ENCODE data around the gene FMN1.

FMN1 gene

DNA sequence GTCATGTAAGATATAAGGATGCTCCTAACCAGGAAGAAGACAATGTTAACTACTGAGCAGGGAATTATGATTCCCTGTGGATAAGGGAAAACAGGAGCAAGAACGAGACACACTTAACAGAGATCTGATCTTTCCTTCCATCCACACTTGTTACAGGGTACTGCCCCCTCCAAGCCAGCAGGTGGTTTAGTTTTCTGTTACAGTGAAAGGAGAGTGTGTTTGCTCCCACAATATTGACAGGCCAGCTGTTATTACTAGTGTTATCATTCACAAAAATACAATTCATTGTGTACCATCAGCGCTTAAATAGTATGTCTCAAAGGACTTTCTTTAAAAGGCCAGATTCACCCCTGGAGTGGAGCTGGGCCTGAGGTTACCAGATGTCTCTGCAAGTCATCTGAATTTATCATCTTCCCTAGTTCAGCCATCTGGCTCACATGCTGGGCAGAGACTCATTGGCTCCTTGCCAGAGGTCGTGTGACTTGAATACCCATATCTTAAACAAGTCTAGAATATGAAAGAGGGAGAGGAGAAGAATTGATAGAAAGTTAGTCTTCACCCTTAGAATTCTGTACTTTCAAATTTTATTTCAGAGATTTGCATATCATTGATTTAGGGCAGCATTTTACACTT is 16.8 kb upstream of the FMN1 start:
- peak; percentile 43; the same call in 1 of the 2 replicates for TF ChIP-seq NFIC (IDR thresholded peaks at IDR 0.05)
- TF ChIP-seq, protein P1, sequence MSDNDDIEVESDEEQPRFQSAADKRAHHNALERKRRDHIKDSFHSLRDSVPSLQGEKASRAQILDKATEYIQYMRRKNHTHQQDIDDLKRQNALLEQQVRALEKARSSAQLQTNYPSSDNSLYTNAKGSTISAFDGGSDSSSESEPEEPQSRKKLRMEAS (IDR thresholded peaks at IDR 0.05): no peak

DNA sequence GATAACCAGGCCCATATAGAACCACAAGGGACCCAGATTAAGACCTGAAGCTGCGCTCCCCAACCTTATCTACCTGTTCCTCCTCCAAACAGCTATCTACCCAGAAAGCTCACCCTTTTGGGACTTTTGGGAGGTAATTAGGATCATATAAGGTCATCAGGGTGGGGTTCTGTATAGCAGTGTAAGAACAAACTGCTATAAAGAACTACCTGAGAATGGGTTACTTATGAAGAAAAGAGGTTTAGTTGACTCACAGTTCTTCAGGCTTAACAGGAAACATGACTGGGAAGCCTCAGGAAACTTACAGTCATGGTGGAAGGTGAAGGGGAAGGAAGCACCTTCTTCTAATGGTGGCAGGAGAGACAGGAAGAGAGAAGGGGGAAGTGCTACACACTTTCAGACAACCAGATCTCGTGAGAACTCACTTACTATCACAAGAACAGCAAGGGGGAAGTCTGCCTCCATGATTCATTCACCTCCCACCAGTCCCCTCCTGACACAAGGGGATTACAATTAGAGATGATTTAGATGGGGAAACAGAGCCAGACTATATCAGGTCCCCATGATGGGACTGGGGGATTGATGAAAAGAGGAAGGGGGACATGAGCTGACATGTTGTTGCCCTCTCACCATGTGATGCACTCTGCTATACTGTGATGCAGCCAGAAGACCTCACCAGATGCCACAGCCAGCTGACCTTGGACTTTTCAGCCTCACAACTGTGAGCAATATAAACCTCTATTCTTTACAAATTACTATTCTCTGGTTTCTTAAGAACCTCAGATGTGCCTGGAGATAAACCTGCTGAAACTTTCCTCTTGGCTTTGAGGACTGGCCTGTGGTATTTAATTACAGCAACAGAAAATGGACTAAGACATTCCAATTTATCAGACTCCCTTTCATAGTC is 15.3 kb upstream of the FMN1 start:
- TF ChIP-seq EP300 (IDR thresholded peaks at IDR 0.05; ENCODE audit: borderline replicate concordance) (no peak), CREB1 (IDR thresholded peaks at IDR 0.05; ENCODE audit: low read depth) (no peak), TEAD4 (IDR thresholded peaks at IDR 0.05) (no peak), FOXM1 (IDR thresholded peaks at IDR 0.05; ENCODE audit: borderline replicate concordance, low read depth) (no peak), NFIC (IDR thresholded peaks at IDR 0.05) (no peak)

DNA sequence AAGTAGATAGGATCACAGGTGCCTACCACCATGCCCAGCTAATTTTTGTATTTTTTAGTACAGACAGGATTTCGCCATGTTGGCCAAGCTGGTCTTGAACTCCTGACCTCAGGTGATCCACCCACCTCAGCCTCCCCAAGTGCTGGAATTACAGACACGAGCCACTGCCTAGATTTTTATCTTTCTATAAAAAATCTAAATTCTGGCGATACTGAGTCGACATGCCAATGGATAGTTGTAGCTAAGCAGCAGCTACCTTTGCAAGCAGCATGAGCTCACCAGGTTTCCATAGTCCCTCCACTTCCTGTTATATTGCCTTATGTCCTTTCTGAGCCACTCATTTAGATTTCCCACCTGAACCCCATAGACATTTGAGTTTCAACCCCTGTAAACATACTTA is 13.1 kb upstream of the FMN1 start:
- TF ChIP-seq EGR1 (IDR thresholded peaks at IDR 0.05) (no peak), TAF1 (IDR thresholded peaks at IDR 0.05; ENCODE audit: low read depth) (no peak), FOXM1 (IDR thresholded peaks at IDR 0.05; ENCODE audit: borderline replicate concordance, low read depth) (no peak), CEBPB (IDR thresholded peaks at IDR 0.05) (no peak), YY1 (IDR thresholded peaks at IDR 0.05; ENCODE audit: low read depth) (no peak), CREB1 (IDR thresholded peaks at IDR 0.05; ENCODE audit: low read depth) (no peak), EP300 (IDR thresholded peaks at IDR 0.05; ENCODE audit: borderline replicate concordance) (no peak), TEAD4 (IDR thresholded peaks at IDR 0.05) (no peak), ZBTB7A (IDR thresholded peaks at IDR 0.05; ENCODE audit: low read depth) (no peak), NFIC (IDR thresholded peaks at IDR 0.05) (no peak), RAD21 (IDR thresholded peaks at IDR 0.05; ENCODE audit: low read depth) (no peak)
- TF ChIP-seq, protein P1 (IDR thresholded peaks at IDR 0.05): no peak
- TF ChIP-seq, protein P2, sequence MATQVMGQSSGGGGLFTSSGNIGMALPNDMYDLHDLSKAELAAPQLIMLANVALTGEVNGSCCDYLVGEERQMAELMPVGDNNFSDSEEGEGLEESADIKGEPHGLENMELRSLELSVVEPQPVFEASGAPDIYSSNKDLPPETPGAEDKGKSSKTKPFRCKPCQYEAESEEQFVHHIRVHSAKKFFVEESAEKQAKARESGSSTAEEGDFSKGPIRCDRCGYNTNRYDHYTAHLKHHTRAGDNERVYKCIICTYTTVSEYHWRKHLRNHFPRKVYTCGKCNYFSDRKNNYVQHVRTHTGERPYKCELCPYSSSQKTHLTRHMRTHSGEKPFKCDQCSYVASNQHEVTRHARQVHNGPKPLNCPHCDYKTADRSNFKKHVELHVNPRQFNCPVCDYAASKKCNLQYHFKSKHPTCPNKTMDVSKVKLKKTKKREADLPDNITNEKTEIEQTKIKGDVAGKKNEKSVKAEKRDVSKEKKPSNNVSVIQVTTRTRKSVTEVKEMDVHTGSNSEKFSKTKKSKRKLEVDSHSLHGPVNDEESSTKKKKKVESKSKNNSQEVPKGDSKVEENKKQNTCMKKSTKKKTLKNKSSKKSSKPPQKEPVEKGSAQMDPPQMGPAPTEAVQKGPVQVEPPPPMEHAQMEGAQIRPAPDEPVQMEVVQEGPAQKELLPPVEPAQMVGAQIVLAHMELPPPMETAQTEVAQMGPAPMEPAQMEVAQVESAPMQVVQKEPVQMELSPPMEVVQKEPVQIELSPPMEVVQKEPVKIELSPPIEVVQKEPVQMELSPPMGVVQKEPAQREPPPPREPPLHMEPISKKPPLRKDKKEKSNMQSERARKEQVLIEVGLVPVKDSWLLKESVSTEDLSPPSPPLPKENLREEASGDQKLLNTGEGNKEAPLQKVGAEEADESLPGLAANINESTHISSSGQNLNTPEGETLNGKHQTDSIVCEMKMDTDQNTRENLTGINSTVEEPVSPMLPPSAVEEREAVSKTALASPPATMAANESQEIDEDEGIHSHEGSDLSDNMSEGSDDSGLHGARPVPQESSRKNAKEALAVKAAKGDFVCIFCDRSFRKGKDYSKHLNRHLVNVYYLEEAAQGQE (IDR thresholded peaks at IDR 0.05; ENCODE audit: low read depth): no peak
- TF ChIP-seq, protein P3, sequence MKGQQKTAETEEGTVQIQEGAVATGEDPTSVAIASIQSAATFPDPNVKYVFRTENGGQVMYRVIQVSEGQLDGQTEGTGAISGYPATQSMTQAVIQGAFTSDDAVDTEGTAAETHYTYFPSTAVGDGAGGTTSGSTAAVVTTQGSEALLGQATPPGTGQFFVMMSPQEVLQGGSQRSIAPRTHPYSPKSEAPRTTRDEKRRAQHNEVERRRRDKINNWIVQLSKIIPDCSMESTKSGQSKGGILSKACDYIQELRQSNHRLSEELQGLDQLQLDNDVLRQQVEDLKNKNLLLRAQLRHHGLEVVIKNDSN (IDR thresholded peaks at IDR 0.05): no peak

DNA sequence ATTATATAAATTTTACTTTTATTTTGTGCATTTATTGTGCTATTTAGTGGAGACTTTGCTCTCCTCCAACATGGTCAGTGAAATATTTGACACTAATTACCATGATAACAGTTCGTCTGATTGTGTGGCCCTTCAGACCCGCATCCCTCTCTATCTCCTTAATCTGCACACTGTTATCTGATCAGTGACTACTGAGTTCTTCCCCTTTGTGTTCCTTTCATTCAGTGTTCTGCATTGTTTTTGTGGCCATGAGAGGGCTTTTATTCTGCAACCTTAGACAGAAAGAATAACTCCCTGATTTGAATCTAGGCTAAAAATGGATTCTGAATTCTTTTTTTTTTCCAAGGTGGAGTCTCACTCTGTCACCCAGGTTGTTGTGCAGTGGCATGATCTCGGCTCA is 11.9 kb upstream of the FMN1 start:
- no peak for TF ChIP-seq CEBPB (IDR thresholded peaks at IDR 0.05)
- TF ChIP-seq TCF12 (IDR thresholded peaks at IDR 0.05; ENCODE audit: low read depth): no peak
- TF ChIP-seq RAD21 (IDR thresholded peaks at IDR 0.05; ENCODE audit: low read depth): no peak
- no peak for TF ChIP-seq EP300 (IDR thresholded peaks at IDR 0.05; ENCODE audit: borderline replicate concordance)
- TF ChIP-seq ZBTB7A (IDR thresholded peaks at IDR 0.05; ENCODE audit: low read depth): no peak
- TF ChIP-seq NFIC (IDR thresholded peaks at IDR 0.05): no peak
- TF ChIP-seq, protein P1 (IDR thresholded peaks at IDR 0.05): no peak
- TF ChIP-seq, protein P2 (IDR thresholded peaks at IDR 0.05; ENCODE audit: low read depth): no peak
- TF ChIP-seq, protein P3 (IDR thresholded peaks at IDR 0.05): no peak
- TF ChIP-seq TEAD4 (IDR thresholded peaks at IDR 0.05): no peak
- no peak for TF ChIP-seq TAF1 (IDR thresholded peaks at IDR 0.05; ENCODE audit: low read depth)
- no peak for TF ChIP-seq YY1 (IDR thresholded peaks at IDR 0.05; ENCODE audit: low read depth)
- no peak for TF ChIP-seq FOXM1 (IDR thresholded peaks at IDR 0.05; ENCODE audit: borderline replicate concordance, low read depth)
- TF ChIP-seq EGR1 (IDR thresholded peaks at IDR 0.05): no peak
- TF ChIP-seq CREB1 (IDR thresholded peaks at IDR 0.05; ENCODE audit: low read depth): no peak

DNA sequence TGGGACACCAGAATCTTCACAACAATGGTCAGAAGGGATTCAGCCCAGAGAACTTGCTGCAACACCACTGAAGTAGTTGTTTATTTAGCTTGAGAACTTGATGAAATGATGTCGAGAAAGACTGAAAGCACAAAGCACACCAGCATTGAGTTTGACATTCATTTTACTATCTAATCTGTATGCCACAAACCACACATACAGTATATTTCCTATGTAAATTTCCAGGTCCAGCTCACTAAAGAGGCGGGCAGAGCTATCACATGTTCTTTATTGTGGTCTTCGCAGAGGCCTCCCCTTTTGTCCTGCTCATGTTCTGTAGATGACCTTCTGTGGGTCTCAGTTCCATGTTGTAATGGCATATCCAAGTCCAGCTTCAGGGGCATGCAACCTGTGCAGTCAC is 10.4 kb upstream of the FMN1 start:
- TF ChIP-seq, protein P2 (IDR thresholded peaks at IDR 0.05; ENCODE audit: low read depth): no peak
- TF ChIP-seq YY1 (IDR thresholded peaks at IDR 0.05; ENCODE audit: low read depth): no peak

Data from Ishikawa (cell line).